Measurements from ENCODE around the gene MYLK3. TPM values are rescaled to one million over a fixed set of nuclear protein-coding genes. Genes with fewer than 3 reads are reported as not detected.

MYLK3 gene
- total RNA-seq, 1 donor, result under 0.01 TPM

- H3K4me2 ChIP-seq (ENCODE audit: insufficient read depth, low read length), result no peak overlapping the region
- no peaks in the 10 kb centered on the region for H4K20me1 ChIP-seq (ENCODE audit: insufficient read depth, low read length)
- H3K27ac ChIP-seq (ENCODE audit: low read depth, low read length), result no peak overlapping the region
- H3K36me3 ChIP-seq (ENCODE audit: insufficient read depth, low read length), result no peaks in the 10 kb centered on the region
- TF ChIP-seq, protein P1, sequence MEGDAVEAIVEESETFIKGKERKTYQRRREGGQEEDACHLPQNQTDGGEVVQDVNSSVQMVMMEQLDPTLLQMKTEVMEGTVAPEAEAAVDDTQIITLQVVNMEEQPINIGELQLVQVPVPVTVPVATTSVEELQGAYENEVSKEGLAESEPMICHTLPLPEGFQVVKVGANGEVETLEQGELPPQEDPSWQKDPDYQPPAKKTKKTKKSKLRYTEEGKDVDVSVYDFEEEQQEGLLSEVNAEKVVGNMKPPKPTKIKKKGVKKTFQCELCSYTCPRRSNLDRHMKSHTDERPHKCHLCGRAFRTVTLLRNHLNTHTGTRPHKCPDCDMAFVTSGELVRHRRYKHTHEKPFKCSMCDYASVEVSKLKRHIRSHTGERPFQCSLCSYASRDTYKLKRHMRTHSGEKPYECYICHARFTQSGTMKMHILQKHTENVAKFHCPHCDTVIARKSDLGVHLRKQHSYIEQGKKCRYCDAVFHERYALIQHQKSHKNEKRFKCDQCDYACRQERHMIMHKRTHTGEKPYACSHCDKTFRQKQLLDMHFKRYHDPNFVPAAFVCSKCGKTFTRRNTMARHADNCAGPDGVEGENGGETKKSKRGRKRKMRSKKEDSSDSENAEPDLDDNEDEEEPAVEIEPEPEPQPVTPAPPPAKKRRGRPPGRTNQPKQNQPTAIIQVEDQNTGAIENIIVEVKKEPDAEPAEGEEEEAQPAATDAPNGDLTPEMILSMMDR (IDR thresholded peaks at IDR 0.05; ENCODE audit: extremely low read depth, low read depth, low read length), result no peak
- H3K4me3 ChIP-seq (ENCODE audit: insufficient read depth, low read length), result no peak overlapping the region
- no peak overlapping the region for H2AFZ ChIP-seq (ENCODE audit: low read length)
- DNase-seq (ENCODE audit: insufficient read length, low spot score, missing footprints), result no peak
- H3K4me1 ChIP-seq (ENCODE audit: insufficient read depth, low read length), result no peaks in the 10 kb centered on the region
- H3K9me3 ChIP-seq (ENCODE audit: low read depth, low read length), result no peaks in the 10 kb centered on the region
- H3K79me2 ChIP-seq (ENCODE audit: insufficient read depth, low read length), result no peaks in the 10 kb centered on the region
- H3K27me3 ChIP-seq (ENCODE audit: insufficient read depth, low read length), result peaks cover 28% of the 10 kb centered on the region
These were observed 14.4 kb upstream of the MYLK3 start for GRCh38 chr16:46762583-46762982.

DNA sequence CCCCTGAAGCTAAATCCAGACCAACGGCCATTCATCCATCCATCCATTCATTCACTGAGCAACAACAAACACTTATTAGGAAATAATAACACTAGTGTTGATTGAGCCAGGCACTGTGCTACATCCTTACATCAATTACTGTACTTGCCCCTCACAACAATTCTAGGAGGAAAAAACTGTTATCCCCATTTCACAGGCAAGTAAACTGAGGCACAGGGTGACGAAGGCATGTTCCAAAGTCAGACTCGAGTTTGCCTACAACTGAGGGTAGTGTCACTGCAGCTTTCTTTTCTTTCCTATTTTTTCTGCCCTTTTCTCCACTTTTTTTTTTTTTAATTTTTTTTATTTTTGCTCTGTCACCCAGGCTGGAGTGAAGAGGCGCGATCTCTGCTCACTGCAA is 11.2 kb upstream of the MYLK3 start:
- no peak for DNase-seq (ENCODE audit: insufficient read length, low spot score, missing footprints)

GRCh38 chr16:46757339-46758050 is 9.4 kb upstream of the MYLK3 start:
- Histone ChIP-seq H3K4me3 (ENCODE audit: insufficient read depth, low read length) (no peak overlapping the region), H3K79me2 (ENCODE audit: insufficient read depth, low read length) (no peaks in the 10 kb centered on the region), H2AFZ (ENCODE audit: low read length) (no peak overlapping the region), H3K27me3 (ENCODE audit: insufficient read depth, low read length) (peaks cover 38% of the 10 kb centered on the region), H3K4me1 (ENCODE audit: insufficient read depth, low read length) (no peaks in the 10 kb centered on the region), H3K9me3 (ENCODE audit: low read depth, low read length) (no peaks in the 10 kb centered on the region), H3K4me2 (ENCODE audit: insufficient read depth, low read length) (no peak overlapping the region), H4K20me1 (ENCODE audit: insufficient read depth, low read length) (no peaks in the 10 kb centered on the region), H3K36me3 (ENCODE audit: insufficient read depth, low read length) (no peaks in the 10 kb centered on the region), H3K27ac (ENCODE audit: low read depth, low read length) (no peak overlapping the region)
- DNase-seq (ENCODE audit: insufficient read length, low spot score, missing footprints), result no peak
- TF ChIP-seq, protein P1 (IDR thresholded peaks at IDR 0.05; ENCODE audit: extremely low read depth, low read depth, low read length), result no peak

More for the DNA sequence above, 11.2 kb upstream of the MYLK3 start:
- no peak overlapping the region for H2AFZ ChIP-seq (ENCODE audit: low read length)
- TF ChIP-seq, protein P1 (IDR thresholded peaks at IDR 0.05; ENCODE audit: extremely low read depth, low read depth, low read length), result no peak
- H3K4me3 ChIP-seq (ENCODE audit: insufficient read depth, low read length), result no peak overlapping the region
- no peaks in the 10 kb centered on the region for H3K9me3 ChIP-seq (ENCODE audit: low read depth, low read length)
- H3K4me2 ChIP-seq (ENCODE audit: insufficient read depth, low read length), result no peak overlapping the region
- H3K27ac ChIP-seq (ENCODE audit: low read depth, low read length), result no peak overlapping the region
- no peaks in the 10 kb centered on the region for H4K20me1 ChIP-seq (ENCODE audit: insufficient read depth, low read length)
- no peaks in the 10 kb centered on the region for H3K79me2 ChIP-seq (ENCODE audit: insufficient read depth, low read length)
- H3K4me1 ChIP-seq (ENCODE audit: insufficient read depth, low read length), result no peaks in the 10 kb centered on the region
- H3K36me3 ChIP-seq (ENCODE audit: insufficient read depth, low read length), result no peaks in the 10 kb centered on the region
- peaks cover 38% of the 10 kb centered on the region for H3K27me3 ChIP-seq (ENCODE audit: insufficient read depth, low read length)

DNA sequence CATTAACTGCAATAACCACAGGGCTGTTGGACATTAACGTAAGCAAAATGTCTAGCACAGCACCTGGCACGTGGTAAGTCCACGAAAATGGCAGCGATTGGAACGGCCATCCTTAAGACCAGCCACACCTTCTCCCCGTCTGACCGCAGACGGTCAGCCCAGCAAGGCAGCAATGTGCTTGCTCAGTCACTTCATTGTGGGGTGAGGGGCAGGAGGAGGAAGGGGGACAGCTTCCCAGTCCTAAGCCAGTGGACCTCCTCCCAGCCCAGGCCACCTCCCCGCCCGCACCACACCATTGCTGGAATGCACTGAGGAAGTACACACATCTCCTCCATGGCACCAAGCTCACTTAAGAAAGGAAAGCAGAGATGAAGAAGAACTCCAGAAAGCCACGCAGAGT is 8.6 kb upstream of the MYLK3 start:
- H2AFZ ChIP-seq (ENCODE audit: low read length), result no peak overlapping the region
- peaks cover 32% of the 10 kb centered on the region for H3K27me3 ChIP-seq (ENCODE audit: insufficient read depth, low read length)
- no peak for DNase-seq (ENCODE audit: insufficient read length, low spot score, missing footprints)
- TF ChIP-seq, protein P1 (IDR thresholded peaks at IDR 0.05; ENCODE audit: extremely low read depth, low read depth, low read length), result no peak
- no peaks in the 10 kb centered on the region for H3K9me3 ChIP-seq (ENCODE audit: low read depth, low read length)
- H3K27ac ChIP-seq (ENCODE audit: low read depth, low read length), result no peak overlapping the region
- no peaks in the 10 kb centered on the region for H4K20me1 ChIP-seq (ENCODE audit: insufficient read depth, low read length)
- no peaks in the 10 kb centered on the region for H3K36me3 ChIP-seq (ENCODE audit: insufficient read depth, low read length)
- H3K4me3 ChIP-seq (ENCODE audit: insufficient read depth, low read length), result no peak overlapping the region
- no peaks in the 10 kb centered on the region for H3K4me1 ChIP-seq (ENCODE audit: insufficient read depth, low read length)
- H3K4me2 ChIP-seq (ENCODE audit: insufficient read depth, low read length), result no peak overlapping the region
- H3K79me2 ChIP-seq (ENCODE audit: insufficient read depth, low read length), result no peaks in the 10 kb centered on the region
